Stomach smooth muscle (tissue), 2 donors: ENCODE measurements around the gene ZNF211.

Source experiments
- H3K27ac ChIP-seq: one replicate; pipeline ENCODE4 v1.7.0; 2013; ENCODE audit warnings: mild to moderate bottlenecking, low read length, inconsistent platforms
- H3K27me3 ChIP-seq, 2 donors: one replicate each; pipeline ENCODE4 v1.7.0; 2013; ENCODE audit warnings: low read length in 2 of 2; ENCODE audit not compliant: insufficient read depth in 2 of 2, control insufficient read depth in 1 of 2
- H3K36me3 ChIP-seq, 2 donors: one replicate each; pipeline ENCODE4 v1.7.0; 2013; ENCODE audit warnings: low read length in 2 of 2; ENCODE audit not compliant: control insufficient read depth in 2 of 2, insufficient read depth in 2 of 2
- H3K4me1 ChIP-seq: one replicate; pipeline ENCODE4 v1.7.0; 2013; ENCODE audit warnings: low read length; ENCODE audit not compliant: control insufficient read depth, insufficient read depth
- H3K4me3 ChIP-seq, 2 donors: one replicate each; pipeline ENCODE4 v1.7.0; 2013; ENCODE audit warnings: low read length in 2 of 2
- H3K9ac ChIP-seq, 2 donors: one replicate each; pipeline ENCODE4 v1.7.0; 2013; ENCODE audit warnings: low read length in 2 of 2, mild to moderate bottlenecking in 1 of 2
- H3K9me3 ChIP-seq, 2 donors: one replicate each; pipeline ENCODE4 v1.7.0; 2013; ENCODE audit warnings: low read length in 2 of 2; ENCODE audit not compliant: control insufficient read depth in 2 of 2
- donor health status: healthy.
- donor health status: Pancreatic carcinoma.

The ZNF211 gene

GRCh38 chr19:57655443-57655842 lies 22.5 kb downstream of the ZNF211 start:
- Histone ChIP-seq H3K4me1 (no peaks in the 10 kb centered on the region), H3K27me3 (peaks cover 4 to 7% of the 10 kb centered on the region in 2 donors), H3K9ac (no peak overlapping the region), H3K27ac (no peak overlapping the region), H3K4me3 (no peak overlapping the region), H3K36me3 (no peaks in the 10 kb centered on the region), H3K9me3 (peaks cover 0 to 8% of the 10 kb centered on the region in 2 donors)

GRCh38 chr19:57656346-57656745 lies 23.4 kb downstream of the ZNF211 start:
- Histone ChIP-seq H3K27ac (no peak overlapping the region), H3K36me3 (no peaks in the 10 kb centered on the region), H3K4me3 (no peak overlapping the region), H3K27me3 (peaks cover 4 to 7% of the 10 kb centered on the region in 2 donors), H3K4me1 (no peaks in the 10 kb centered on the region), H3K9me3 (peaks cover 0 to 8% of the 10 kb centered on the region in 2 donors), H3K9ac (no peak overlapping the region)

- no peaks in the 10 kb centered on the region for H3K27me3 ChIP-seq
- no peaks in the 10 kb centered on the region for H3K36me3 ChIP-seq
- H3K9ac ChIP-seq = peak overlapping the region; percentile 69
- peak overlapping the region; percentile 37 for H3K27ac ChIP-seq
- H3K9me3 ChIP-seq = no peaks in the 10 kb centered on the region
- peak overlapping the region; percentile 73 for H3K4me3 ChIP-seq
- no peaks in the 10 kb centered on the region for H3K4me1 ChIP-seq
Observed at GRCh38 chr19:57664269-57665127, 31.5 kb downstream of the ZNF211 start.

- no peak overlapping the region for H3K9ac ChIP-seq
- H3K36me3 ChIP-seq = no peaks in the 10 kb centered on the region
- peak overlapping the region in 1 of 2 donors; percentile 73 for H3K4me3 ChIP-seq
- H3K27me3 ChIP-seq = no peaks in the 10 kb centered on the region
- H3K27ac ChIP-seq = no peak overlapping the region
- H3K4me1 ChIP-seq = no peaks in the 10 kb centered on the region
- no peaks in the 10 kb centered on the region for H3K9me3 ChIP-seq
Observed at GRCh38 chr19:57665261-57665806, 32.4 kb downstream of the ZNF211 start.

GRCh38 chr19:57667228-57667627 lies 34.3 kb downstream of the ZNF211 start:
- no peak overlapping the region for H3K4me3 ChIP-seq
- no peaks in the 10 kb centered on the region for H3K36me3 ChIP-seq
- H3K9me3 ChIP-seq = no peaks in the 10 kb centered on the region
- H3K4me1 ChIP-seq = no peaks in the 10 kb centered on the region
- no peak overlapping the region for H3K27ac ChIP-seq
- peaks cover 0 to 2% of the 10 kb centered on the region in 2 donors for H3K27me3 ChIP-seq
- H3K9ac ChIP-seq = no peak overlapping the region

- Histone ChIP-seq H3K4me1 (no peaks in the 10 kb centered on the region), H3K36me3 (no peaks in the 10 kb centered on the region), H3K9me3 (no peaks in the 10 kb centered on the region), H3K27ac (no peak within 1 kb of the TSS), H3K9ac (no peak within 1 kb of the TSS), H3K27me3 (peaks cover 0 to 2% of the 10 kb centered on the region in 2 donors), H3K4me3 (no peak within 1 kb of the TSS)
Observed at GRCh38 chr19:57668635-57669034, 35.7 kb downstream of the ZNF211 start, which contains the start of gene ZSCAN4. TSS of gene ZSCAN4 (plus strand) at chr19:57668935. CDS start at chr19:57676146, 7,211 bp downstream.

- no peaks in the 10 kb centered on the region for H3K4me1 ChIP-seq
- peaks cover 0 to 2% of the 10 kb centered on the region in 2 donors for H3K27me3 ChIP-seq
- H3K9ac ChIP-seq = no peak overlapping the region
- H3K4me3 ChIP-seq = no peak overlapping the region
- no peaks in the 10 kb centered on the region for H3K9me3 ChIP-seq
- no peaks in the 10 kb centered on the region for H3K36me3 ChIP-seq
- H3K27ac ChIP-seq = no peak overlapping the region
Observed at GRCh38 chr19:57671124-57671895, 38.3 kb downstream of the ZNF211 start.

GRCh38 chr19:57672466-57672865 lies 39.5 kb downstream of the ZNF211 start:
- no peaks in the 10 kb centered on the region for H3K9me3 ChIP-seq
- H3K36me3 ChIP-seq = no peaks in the 10 kb centered on the region
- no peak overlapping the region for H3K9ac ChIP-seq
- no peak overlapping the region for H3K27ac ChIP-seq
- peaks cover 0 to 2% of the 10 kb centered on the region in 2 donors for H3K27me3 ChIP-seq
- H3K4me1 ChIP-seq = no peaks in the 10 kb centered on the region
- no peak overlapping the region for H3K4me3 ChIP-seq

GRCh38 chr19:57675881-57676280 lies 42.9 kb downstream of the ZNF211 start:
- Histone ChIP-seq H3K27ac (no peak overlapping the region), H3K9ac (no peak overlapping the region), H3K4me1 (no peaks in the 10 kb centered on the region), H3K4me3 (no peak overlapping the region), H3K27me3 (peaks cover 0 to 2% of the 10 kb centered on the region in 2 donors), H3K9me3 (no peaks in the 10 kb centered on the region), H3K36me3 (no peaks in the 10 kb centered on the region)

GRCh38 chr19:57682226-57682766 lies 49.3 kb downstream of the ZNF211 start:
- peaks cover 27 to 35% of the 10 kb centered on the region in 2 donors for H3K36me3 ChIP-seq
- H3K9me3 ChIP-seq = peaks cover 33 to 34% of the 10 kb centered on the region in 2 donors
- H3K27me3 ChIP-seq = no peaks in the 10 kb centered on the region
- H3K4me3 ChIP-seq = peak overlapping the region; percentile 74 to 99
- H3K27ac ChIP-seq = no peak overlapping the region
- peaks cover 13% of the 10 kb centered on the region for H3K4me1 ChIP-seq
- H3K9ac ChIP-seq = peak overlapping the region; percentile 35 to 75
